GM21723 (cell line): ENCODE data around the gene IFRD2.

Source experiments
- ATAC-seq: cut with Tn5 transposase; IDR thresholded peaks from one replicate; pipeline ENCODE4 v1.9.1; 2021; ENCODE audit warnings: mild to moderate bottlenecking, moderate library complexity; ENCODE audit not compliant: unreplicated experiment

The IFRD2 gene, protein sequence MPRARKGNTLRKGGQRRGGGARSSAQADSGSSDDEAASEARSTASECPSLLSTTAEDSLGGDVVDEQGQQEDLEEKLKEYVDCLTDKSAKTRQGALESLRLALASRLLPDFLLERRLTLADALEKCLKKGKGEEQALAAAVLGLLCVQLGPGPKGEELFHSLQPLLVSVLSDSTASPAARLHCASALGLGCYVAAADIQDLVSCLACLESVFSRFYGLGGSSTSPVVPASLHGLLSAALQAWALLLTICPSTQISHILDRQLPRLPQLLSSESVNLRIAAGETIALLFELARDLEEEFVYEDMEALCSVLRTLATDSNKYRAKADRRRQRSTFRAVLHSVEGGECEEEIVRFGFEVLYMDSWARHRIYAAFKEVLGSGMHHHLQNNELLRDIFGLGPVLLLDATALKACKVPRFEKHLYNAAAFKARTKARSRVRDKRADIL

DNA sequence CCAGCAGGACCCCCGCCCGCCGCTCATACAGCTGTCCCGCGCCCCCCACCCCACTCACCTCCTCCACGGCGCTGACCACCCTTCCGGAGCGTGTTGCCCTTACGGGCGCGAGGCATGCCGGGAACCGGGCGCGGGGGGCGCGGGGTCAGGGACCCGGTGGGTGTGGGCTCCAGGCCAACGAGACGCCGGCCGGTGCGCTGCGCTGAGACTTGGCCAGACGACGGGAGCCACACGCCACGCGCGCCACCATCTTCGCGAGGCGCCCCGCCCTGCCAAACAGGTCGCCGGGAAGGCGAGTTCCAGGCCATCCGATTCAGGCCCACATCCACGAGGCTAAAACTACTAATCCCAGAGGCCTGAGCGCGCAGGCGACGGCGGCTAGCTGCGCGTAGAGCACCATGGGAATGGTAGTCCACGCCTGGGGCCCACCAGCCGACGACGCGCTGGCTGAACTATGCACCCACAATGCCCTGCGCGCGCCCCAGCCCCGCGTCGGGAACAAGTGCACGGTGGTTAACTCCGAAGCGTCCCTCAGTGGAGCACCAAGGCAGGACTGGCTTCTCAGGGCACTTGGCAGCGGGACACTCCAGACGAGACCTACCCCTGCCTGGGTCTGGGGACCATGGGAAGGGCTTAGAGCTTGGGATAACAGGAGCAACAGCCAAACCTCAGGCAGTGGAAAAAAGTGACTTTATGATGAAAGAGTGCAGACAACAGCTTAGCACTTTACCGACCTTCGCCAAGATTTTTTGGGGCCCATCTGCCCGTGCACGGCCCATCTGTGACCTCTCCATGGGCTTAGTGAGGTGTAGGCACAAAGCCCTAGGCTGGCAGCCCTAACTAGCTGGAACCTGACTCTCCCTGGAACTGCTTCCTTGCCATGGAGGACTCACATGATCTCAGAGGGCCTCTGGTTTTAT, at the start of gene IFRD2:
TSS of gene IFRD2 (minus strand) at position 271 of the 920 bp plus-strand sequence. CDS start at position 116, 155 bp downstream.
- ATAC-seq: peak; percentile 93

DNA sequence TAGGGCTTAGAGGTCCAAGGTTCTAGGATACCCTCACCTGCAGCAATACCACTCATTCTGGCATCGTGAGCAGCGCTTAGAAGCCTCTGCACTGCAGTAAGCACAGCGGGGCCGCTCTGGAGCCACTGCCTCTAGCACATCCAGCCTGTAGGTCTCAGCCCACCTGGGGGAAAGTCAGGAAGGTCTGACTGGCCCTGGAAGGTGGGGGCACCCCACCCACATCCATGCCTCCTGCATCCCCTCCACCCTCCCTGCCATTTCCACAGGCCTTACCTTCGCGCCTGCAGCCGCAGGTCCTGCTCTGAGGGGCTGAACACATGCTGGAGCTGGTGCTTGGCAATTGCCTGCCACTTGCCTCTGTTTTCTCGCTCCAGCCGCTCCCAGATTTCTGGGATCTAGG, 49.3 kb upstream of the IFRD2 start:
- no peak for ATAC-seq

DNA sequence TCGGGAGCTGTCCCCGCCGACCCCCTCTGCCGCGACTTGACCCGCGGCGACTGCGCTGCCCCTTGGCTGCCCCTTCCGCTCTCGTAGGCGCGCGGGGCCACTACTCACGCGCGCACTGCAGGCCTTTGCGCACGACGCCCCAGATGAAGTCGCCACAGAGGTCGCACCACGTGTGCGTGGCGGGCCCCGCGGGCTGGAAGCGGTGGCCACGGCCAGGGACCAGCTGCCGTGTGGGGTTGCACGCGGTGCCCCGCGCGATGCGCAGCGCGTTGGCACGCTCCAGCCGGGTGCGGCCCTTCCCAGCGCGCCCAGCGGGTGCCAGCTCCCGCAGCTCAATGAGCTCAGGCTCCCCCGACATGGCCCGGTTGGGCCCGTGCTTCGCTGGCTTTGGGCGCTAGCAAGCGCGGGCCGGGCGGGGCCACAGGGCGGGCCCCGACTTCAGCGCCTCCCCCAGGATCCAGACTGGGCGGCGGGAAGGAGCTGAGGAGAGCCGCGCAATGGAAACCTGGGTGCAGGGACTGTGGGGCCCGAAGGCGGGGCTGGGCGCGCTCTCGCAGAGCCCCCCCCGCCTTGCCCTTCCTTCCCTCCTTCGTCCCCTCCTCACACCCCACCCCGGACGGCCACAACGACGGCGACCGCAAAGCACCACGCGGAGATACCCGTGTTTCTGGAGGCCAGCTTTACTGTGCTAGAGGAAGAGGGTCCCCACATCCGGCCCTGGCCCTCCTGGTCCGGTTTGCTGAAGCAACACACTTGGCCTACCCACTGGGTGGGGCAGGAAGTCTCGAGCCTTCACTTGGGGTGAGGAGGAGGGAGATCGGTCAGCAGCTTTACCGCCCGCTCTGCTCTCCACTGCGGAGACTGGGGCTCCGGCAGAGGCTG, 48.5 kb upstream of the IFRD2 start, which contains the start of gene RASSF1:
TSS of gene RASSF1 (minus strand) at position 389 of the 882 bp plus-strand sequence. CDS start at position 358, 31 bp downstream.
- peak; percentile 26 for ATAC-seq

DNA sequence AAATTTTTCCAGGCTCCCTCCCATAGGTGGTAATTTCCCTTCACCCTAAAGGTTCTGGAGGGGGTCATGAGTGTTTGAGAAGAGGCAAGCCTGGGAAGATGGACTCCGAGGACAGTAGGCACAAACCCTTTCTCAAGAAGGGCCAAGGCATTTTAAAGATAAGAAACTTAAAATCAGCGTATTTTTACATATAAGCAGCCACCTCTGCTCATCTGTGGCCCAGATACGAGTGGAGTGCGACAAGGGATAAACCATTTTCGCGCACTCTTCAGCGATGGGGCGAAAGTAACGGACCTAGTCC, 47.9 kb upstream of the IFRD2 start:
- ATAC-seq: no peak

DNA sequence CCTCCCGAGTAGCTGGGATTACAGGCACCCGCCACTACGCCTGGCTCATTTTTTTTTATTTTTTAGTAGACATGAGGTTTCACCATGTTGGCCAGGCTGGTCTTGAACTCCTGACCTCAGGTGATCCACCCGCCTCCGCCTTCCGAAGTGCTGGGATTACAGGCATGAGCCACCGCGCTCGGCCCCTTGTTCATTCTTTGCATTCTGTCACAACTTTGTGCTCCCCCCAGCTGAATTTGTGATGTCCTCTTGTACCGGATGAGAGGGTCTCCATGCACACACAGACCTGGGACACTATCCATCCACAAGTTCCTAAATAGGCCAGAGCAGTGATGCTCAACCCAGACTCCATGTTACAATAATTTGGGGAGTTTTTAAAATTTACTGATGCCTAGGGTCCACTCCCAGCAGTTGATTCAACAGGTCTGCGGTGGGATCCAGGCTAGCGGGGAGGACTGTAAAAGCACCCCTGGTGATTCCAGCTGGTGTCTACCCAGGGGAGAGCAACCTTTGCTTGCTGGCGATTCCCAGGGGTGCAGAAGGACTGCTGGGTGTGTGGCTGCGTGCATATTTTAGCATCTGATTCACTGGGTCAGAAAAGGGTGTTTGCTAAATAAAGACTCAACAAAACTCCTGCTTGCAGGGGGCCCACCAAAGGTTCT, 47.4 kb upstream of the IFRD2 start:
- ATAC-seq: no peak

DNA sequence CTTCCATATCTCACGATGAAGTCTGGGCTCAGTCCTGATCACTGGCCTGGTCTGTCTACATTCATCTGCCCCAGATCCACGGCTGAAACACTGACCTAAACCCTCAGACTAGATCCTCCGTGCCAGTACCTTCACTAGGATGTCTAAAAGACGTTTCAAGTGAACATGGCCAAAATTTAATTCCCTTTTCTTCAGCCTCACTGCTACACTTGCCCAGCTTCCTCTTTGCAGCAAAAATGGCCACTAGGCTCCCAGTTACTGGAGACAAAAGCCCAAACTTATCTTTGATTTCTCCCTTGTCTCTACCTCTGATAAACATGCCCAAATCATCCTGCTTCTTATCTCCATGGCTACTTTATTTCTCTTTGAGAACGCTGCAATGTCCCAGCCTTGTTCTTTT, 46.7 kb upstream of the IFRD2 start:
- ATAC-seq: no peak

DNA sequence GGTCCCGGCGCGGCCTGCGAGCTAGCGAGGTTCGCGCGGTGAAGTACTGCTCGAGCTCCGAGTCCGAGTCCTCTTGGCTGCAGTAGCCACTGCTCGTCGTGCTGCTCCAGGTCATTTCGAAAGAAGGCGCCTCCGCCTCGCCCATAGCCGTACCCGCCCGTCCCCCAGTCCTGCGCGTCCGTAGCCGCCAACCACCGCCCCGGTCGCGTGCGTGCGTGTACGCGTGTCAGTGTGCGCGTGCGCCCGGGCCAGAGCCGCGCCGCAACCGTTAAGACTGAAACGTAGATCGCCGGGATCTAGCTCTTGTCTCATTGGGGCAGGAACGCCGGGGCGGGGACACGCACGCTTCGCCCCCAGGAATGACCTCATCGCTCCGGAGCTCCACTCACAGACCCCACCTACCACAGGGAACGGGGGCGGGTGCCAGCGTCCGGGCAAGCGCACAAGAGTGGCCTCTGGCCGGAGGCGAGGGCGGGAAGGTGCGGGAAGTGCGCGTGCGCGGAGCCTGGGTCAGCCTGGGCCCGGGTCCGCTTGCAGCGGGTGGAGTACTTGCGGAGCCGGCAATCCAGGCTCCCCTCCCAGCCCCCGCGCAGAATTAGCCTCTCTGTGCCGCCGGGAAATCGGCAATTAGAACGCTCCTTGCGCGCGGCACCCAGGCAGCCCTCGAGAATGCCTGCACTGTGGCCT, 45.1 kb upstream of the IFRD2 start:
- peak; percentile 70 for ATAC-seq

DNA sequence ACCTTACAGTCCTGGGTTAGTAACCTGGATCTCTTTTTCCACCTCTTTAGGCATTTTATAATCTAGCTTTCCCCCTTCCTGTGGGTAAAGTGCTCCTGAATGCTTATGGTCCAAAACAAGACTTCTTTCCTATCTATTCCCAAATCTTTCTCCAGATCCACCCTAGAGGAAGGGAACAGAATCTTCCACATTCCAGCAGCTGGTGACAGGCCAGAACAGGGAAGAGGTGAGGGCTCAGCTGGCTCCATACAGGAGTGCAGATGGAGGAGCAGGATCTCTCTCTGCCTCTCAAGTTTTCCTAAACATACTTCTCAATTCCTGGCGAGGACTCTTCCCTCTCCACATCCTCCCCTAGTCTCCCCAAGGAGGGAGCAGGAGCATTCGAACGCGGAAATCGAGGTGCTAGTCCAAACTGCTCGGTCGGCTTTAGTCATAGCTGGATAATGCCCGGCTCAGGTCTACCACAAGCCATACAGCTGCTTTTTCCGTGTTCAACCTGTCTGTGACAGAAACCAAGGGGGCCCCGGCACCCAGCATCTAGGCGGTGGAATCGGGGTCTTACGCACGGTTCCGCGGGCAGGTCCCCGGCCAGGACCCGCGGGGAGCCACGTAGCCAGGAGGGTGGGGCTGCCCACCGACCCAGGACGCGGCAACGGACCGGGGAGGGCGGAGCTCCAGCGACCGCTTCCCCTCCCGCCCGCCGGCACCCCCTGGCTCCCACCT, 44.4 kb upstream of the IFRD2 start:
- peak; percentile 34 for ATAC-seq

DNA sequence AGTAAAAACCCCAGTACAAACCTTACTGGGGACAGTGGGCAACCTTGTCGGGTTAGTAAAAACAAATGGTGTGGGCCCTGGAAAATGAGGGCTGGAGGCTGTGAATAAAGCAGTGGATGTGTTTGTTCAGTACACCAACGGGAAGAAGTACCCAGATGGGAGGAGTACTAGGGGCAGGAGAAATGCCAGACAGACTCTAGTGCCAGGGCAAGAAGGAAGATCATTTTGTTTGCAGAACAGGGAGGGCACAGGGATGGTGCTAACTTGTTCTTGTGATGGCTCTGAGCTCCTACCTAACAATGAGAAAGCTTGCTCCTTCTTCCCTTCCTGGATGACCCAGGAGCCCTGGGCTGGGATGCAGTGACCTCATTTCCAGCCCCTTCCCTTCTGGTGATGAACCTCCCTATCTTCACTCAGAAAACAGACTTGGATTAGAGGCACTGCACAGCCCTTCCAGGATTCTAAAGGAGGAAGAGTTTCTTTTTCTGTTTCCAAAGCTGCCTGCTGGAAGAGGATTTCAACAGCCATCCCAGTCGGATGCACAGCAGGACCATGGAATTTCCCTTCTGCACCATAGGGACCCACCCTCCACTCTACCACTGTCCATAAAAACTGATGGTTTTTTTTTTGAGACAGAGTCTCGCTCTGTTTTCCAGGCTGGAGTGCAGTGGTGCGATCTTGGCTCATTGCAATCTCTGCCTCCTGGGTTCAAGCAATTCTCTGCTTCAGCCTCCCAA, 42.3 kb upstream of the IFRD2 start:
- no peak for ATAC-seq

DNA sequence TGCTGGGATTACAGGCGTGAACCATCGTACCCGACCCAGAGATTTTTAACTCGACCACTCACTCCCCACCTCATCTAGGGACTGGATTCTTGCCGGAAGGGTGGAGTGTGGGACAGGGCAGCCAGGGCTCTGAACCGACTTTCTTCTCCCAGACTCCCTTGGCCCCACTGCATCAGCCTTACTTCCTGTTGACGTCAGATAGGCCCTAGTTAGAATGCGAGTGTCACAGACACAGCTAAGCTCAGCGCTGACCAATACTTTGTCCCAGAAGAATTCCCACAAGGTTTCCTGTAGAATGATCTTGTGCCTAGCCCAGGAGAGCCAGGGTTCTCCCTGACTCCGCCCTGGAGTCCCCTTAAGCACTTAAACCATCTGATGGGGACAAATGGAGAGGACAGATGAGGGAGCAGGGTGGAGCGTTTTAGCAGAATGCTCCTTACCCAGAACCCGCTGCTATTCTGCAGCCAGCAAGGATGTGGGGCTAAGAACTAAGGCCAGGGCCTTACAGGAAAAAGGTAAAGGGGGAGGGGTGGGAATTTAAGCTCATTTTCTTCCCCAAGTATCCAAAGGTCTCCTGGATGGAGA, 41.6 kb upstream of the IFRD2 start:
- no peak for ATAC-seq

DNA sequence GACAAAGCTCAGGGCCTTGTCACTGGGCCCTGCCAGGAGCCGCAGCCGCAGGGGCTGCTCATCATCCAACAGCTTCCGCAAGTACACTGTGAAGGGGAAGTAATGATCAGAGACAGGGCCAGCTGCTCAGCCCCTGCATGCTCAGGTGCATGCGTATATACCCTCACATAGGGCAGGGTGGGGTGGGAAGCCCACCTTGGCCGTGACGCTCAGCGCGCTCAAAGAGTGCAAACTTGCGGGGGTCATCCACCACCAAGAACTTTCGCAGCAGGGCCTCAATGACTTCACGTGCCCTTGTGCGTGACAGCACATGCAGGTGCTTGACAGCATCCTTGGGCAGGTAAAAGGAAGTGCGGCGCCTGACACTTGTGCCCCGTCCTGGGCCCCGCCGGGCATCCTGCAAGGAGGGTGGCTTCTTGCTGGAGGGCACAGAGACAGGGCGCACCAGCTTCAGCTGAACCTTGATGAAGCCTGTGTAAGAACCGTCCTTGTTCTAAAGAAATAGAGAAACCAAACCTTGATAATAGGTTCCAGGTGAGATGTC, 39.2 kb upstream of the IFRD2 start:
- no peak for ATAC-seq

DNA sequence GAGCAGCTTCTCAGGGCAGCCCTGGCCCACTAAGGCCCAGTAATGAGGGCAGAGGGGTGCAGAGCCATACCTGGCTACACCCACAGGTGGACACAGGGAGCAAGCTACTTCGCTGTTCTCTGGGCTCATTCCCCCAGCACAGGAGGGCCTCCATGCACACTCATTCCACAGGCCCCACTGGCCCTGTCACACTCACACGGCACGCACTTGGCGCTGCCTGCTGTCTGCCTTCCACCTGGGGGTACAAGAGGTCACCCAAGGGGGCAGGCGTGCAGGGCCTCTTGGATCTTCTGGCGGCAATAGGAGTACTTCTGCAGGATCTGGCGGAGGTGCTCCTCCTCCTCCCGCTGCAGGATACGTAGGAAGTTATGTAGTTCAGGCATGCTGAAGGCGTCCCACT, 38.1 kb upstream of the IFRD2 start:
- no peak for ATAC-seq

DNA sequence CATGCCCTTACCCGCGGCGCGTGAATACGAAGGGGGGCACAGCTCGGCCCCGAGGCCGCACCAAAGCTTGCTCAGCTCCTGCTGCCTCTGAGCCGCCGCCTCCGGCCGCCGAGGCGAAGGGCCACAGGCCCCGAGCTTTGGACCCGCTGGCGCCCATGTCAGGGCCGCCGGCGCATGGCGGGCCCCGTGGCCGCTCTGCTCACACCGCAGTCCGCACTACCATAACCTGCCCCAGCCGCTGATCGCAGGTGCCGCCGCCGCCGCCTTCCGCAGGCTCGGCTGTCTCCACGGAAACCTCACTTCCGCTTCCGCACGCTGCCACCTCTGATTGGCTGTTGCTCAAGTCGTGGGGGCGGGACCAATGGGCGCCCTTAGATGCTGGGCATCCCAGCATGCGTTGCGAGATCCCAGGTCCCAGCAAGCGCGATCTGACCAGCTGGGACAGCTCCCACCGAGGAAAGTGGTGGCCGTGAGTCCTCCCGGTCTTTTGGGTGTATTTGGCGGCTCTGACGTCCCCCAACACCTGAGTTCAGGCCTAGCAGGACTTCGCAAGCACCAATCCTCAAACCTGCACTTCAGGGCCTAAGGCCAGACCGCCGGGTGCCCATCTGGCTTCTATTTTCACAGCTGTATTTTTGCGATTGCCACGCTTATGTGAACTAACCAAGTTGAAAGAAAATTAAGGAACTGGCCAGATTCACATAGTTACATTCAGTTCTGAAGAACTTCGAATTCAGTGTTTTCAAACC, 35.9 kb upstream of the IFRD2 start, which contains the start of gene TUSC2:
TSS of gene TUSC2 (minus strand) at position 281 of the 749 bp plus-strand sequence. CDS start at position 157, 124 bp downstream.
- peak; percentile 85 for ATAC-seq

DNA sequence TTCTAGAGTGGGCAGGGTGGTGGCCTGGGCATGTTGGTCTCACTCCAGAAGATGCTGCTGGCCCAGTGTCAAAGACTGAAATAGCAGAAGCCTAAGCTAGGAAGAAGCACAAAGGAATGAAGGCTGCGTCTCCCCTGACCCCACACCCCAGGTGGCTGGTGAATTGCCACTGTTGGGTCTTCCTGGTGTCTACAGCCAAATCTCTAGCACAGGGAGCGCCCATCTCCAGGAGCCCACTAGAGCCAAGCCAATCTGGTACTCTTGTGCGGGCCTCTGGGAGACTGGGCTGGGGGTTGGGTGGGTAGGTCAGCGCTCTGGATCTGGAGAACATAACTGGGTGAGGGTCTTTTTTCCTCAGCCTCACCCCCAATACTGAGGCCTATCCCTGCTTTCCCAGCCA, 34.9 kb upstream of the IFRD2 start:
- ATAC-seq: no peak

DNA sequence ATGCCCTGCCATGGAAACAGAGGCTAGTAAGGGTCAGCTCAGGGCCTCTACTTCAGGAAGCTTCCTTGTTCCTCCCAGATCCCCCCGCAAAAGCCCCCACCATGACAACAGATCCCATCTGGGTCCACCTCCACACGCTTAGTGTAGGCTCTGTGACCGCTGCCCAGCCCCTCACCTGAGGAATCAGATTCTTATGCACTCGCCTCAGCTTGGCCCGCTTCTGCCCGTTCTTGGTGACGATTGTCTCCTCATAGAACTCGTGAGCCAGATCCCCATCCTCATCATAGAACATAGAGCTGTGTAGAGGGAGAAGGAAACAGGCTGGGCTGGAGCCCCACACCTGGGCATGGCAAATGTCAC, 33.9 kb upstream of the IFRD2 start:
- no peak for ATAC-seq

DNA sequence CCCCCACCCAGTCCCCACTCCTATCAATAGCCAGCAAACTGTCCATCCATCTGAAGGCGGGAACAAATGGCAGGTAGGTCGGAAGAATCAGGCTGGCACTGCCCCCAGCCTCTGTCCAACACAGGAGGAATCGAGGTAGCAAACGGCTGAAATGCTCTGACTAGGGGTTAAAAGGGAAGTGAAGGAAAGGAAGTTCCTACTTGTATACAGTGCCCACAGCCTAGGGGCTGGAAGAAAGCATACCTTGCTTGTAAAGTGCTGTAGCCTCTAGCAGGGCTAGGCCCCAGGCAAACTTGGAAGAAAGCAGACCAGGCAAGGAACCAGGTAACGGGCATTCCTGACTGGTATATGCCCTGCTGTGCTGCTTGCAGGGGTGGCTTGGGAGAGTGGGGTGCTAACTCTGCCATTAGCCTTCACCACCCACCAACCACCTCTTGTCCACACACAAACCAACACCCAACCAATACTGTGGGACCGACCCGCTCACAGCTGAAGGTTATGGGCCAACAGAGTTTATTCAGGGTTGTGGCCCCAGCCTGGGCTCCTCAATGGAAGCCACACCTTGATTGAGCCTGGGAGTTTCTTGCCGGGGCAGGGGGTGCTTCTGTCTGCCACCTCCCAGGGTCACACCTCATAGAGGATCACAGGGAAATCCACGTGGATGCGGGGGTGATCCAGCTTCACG, 33.4 kb upstream of the IFRD2 start:
- ATAC-seq: no peak

DNA sequence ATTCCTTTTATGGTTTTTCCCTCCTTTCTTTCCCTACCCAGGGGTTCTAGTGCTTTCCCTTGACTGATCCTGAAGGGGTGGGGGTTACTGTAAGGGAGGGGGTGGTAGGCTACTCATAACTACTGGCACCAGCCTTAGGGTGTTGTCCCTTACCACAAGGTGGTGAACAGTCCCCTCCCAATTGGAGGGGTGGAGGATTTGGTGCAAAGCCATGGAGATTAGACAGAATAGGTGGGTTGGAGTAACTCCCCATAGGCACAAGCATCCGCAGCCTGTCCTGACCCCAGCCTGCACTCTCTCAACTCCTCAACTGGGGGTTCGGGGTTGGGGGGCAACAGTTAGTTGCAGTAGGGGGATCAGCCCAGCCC, 32.9 kb upstream of the IFRD2 start:
- ATAC-seq: no peak
